ENCODE data around the gene PTPMT1.

Gene PTPMT1

GRCh38 chr11:47611348-47611794, 46.0 kb downstream of the PTPMT1 start:
- no peaks in the 10 kb centered on the region for H3K36me3 ChIP-seq (ENCODE audit: control insufficient read depth, insufficient read depth, low read length)
- no peaks in the 10 kb centered on the region for H3K27me3 ChIP-seq (ENCODE audit: control insufficient read depth, insufficient read depth, low read length)
- H3K9ac ChIP-seq, result no peak overlapping the region
- no peak overlapping the region for H2AFZ ChIP-seq
- H3K79me2 ChIP-seq, result no peaks in the 10 kb centered on the region
- no peak overlapping the region for H3K4me3 ChIP-seq (ENCODE audit: low read depth, low read length)
- H3K9me3 ChIP-seq (ENCODE audit: control insufficient read depth, low read length), result no peaks in the 10 kb centered on the region
- H3K4me2 ChIP-seq (ENCODE audit: low read length), result no peak overlapping the region
- H3K4me1 ChIP-seq, result peaks cover 2% of the 10 kb centered on the region
- TF ChIP-seq CTCF (IDR thresholded peaks at IDR 0.05), result no peak
- no peak overlapping the region for H3K27ac ChIP-seq

- Histone ChIP-seq H3K79me2 (no peaks in the 10 kb centered on the region), H3K27ac (no peak overlapping the region), H3K9ac (no peak overlapping the region), H3K4me2 (ENCODE audit: low read length) (no peak overlapping the region), H3K9me3 (ENCODE audit: control insufficient read depth, low read length) (no peaks in the 10 kb centered on the region), H3K36me3 (ENCODE audit: control insufficient read depth, insufficient read depth, low read length) (no peaks in the 10 kb centered on the region), H2AFZ (no peak overlapping the region), H3K27me3 (ENCODE audit: control insufficient read depth, insufficient read depth, low read length) (no peaks in the 10 kb centered on the region), H3K4me3 (ENCODE audit: low read depth, low read length) (no peak overlapping the region), H3K4me1 (no peaks in the 10 kb centered on the region)
- TF ChIP-seq CTCF (IDR thresholded peaks at IDR 0.05), result no peak
Measured at GRCh38 chr11:47615249-47615648, 49.9 kb downstream of the PTPMT1 start.

GRCh38 chr11:47616726-47617416, 51.5 kb downstream of the PTPMT1 start:
- Histone ChIP-seq H3K4me1 (no peaks in the 10 kb centered on the region), H3K36me3 (ENCODE audit: control insufficient read depth, insufficient read depth, low read length) (no peaks in the 10 kb centered on the region), H3K27ac (no peak overlapping the region), H3K4me2 (ENCODE audit: low read length) (no peak overlapping the region), H3K79me2 (no peaks in the 10 kb centered on the region), H2AFZ (no peak overlapping the region), H3K9me3 (ENCODE audit: control insufficient read depth, low read length) (no peaks in the 10 kb centered on the region), H3K4me3 (ENCODE audit: low read depth, low read length) (no peak overlapping the region), H3K27me3 (ENCODE audit: control insufficient read depth, insufficient read depth, low read length) (no peaks in the 10 kb centered on the region), H3K9ac (no peak overlapping the region)
- peak; percentile 67 for TF ChIP-seq CTCF (IDR thresholded peaks at IDR 0.05)

- Histone ChIP-seq H3K36me3 (ENCODE audit: control insufficient read depth, insufficient read depth, low read length) (no peaks in the 10 kb centered on the region), H3K4me3 (ENCODE audit: low read depth, low read length) (no peak overlapping the region)
Measured at GRCh38 chr11:47617417-47617809, 52.0 kb downstream of the PTPMT1 start.

More at GRCh38 chr11:47617417-47617809, 52.0 kb downstream of the PTPMT1 start:
- no peaks in the 10 kb centered on the region for H3K27me3 ChIP-seq (ENCODE audit: control insufficient read depth, insufficient read depth, low read length)
- H3K4me1 ChIP-seq, result no peaks in the 10 kb centered on the region
- no peak overlapping the region for H3K9ac ChIP-seq
- H3K79me2 ChIP-seq, result no peaks in the 10 kb centered on the region
- TF ChIP-seq CTCF (IDR thresholded peaks at IDR 0.05), result no peak
- H3K4me2 ChIP-seq (ENCODE audit: low read length), result no peak overlapping the region
- H3K27ac ChIP-seq, result no peak overlapping the region
- no peaks in the 10 kb centered on the region for H3K9me3 ChIP-seq (ENCODE audit: control insufficient read depth, low read length)
- no peak overlapping the region for H2AFZ ChIP-seq

All from parathyroid adenoma (tissue), 2 donors.